ENCODE data around the gene ZC3H13. TPM values are rescaled to one million over a fixed set of nuclear protein-coding genes. Genes with fewer than 3 reads are reported as not detected.

The ZC3H13 gene
- total RNA-seq, 2 donors from 2014 or later, result 58.1 to 62.4 TPM

DNA sequence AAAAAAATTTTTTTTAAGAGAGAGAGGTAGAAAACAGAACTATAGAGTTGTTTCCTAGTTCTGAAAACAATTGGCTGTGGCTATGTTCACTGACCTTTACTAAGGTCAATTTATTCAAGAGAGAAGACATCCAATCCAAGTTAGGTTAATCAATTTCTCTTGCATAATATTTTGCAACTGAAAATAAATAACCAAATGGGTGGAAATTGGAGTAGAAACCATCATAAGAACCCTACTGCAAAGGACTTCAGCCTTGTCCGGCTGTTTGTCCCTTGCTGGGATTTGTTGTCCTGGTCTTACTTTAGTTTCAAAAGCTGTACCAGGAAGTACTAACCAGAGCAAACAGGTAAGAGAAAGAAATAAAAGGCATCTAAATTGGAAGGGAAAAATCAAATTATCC, 23.3 kb upstream of the ZC3H13 start:
- 89 to 100% methylated on average over 1 of the region's 1 CpG for WGBS, 2 experiments (ENCODE audit: insufficient coverage in 1 of 2, insufficient read length in 1 of 2)
- H3K36me3 Mint-ChIP-seq (ENCODE audit: low read depth), result no peaks in the 10 kb centered on the region
- H3K9me3 ChIP-seq (ENCODE audit: control insufficient read depth, low read length), result no peaks in the 10 kb centered on the region

DNA sequence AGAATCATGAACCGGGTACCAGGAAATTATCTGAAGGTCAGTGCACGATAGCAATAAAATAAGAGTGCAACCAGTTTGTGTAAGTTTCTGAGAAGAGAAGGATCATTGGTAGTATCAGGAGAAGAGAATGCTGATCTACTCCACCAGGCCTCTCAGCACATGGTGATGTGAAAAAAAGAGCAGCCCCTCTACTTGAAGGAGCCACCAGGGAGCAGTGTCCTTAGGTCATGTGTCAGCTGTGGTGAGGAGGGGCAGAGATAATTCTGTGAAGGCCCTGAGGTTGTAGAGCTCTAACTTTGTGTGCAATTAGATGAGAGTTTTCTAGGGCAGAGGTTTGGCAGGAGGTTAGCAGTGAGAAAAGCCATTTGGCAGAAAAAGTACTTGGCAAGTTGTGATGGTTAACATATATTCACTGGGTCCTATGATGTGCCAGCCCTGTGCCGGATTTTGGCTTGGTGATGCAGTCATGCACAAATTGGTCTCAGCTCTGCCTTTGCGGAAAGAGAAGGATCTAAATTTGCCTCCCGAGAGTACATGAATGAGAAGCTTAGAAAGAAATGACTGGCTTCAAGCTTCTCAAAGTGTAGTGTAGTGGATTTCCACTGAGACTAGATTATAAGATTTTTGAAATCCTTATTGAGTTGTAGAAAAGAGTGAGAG, 19.2 kb upstream of the ZC3H13 start:
- H3K27me3 ChIP-seq (ENCODE audit: control insufficient read depth, insufficient read depth, low read length, poor library complexity, severe bottlenecking), result no peaks in the 10 kb centered on the region
- no peaks in the 10 kb centered on the region for H3K4me1 Mint-ChIP-seq
- H3K27ac Mint-ChIP-seq, result no peak overlapping the region
- H3K36me3 Mint-ChIP-seq (ENCODE audit: low read depth), result no peaks in the 10 kb centered on the region
- H3K4me1 ChIP-seq (ENCODE audit: control insufficient read depth, insufficient read depth, low read length), result no peaks in the 10 kb centered on the region
- TF ChIP-seq, protein P1, sequence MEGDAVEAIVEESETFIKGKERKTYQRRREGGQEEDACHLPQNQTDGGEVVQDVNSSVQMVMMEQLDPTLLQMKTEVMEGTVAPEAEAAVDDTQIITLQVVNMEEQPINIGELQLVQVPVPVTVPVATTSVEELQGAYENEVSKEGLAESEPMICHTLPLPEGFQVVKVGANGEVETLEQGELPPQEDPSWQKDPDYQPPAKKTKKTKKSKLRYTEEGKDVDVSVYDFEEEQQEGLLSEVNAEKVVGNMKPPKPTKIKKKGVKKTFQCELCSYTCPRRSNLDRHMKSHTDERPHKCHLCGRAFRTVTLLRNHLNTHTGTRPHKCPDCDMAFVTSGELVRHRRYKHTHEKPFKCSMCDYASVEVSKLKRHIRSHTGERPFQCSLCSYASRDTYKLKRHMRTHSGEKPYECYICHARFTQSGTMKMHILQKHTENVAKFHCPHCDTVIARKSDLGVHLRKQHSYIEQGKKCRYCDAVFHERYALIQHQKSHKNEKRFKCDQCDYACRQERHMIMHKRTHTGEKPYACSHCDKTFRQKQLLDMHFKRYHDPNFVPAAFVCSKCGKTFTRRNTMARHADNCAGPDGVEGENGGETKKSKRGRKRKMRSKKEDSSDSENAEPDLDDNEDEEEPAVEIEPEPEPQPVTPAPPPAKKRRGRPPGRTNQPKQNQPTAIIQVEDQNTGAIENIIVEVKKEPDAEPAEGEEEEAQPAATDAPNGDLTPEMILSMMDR (conservative IDR thresholded peaks at IDR 0.05), result peak; percentile 75
- H3K9me3 Mint-ChIP-seq, result peaks cover 6% of the 10 kb centered on the region
- H3K27me3 Mint-ChIP-seq (ENCODE audit: insufficient read depth), result no peaks in the 10 kb centered on the region
- H3K36me3 ChIP-seq (ENCODE audit: control insufficient read depth, insufficient read depth, low read length), result no peaks in the 10 kb centered on the region
- H3K9ac ChIP-seq (ENCODE audit: extremely low read depth, low read length, poor library complexity, severe bottlenecking), result no peak overlapping the region
- H3K4me3 Mint-ChIP-seq, result no peak overlapping the region
- no peak overlapping the region for H3K4me3 ChIP-seq (ENCODE audit: low read length)
- no peak overlapping the region for H3K27ac ChIP-seq (ENCODE audit: low read depth, low read length)
- 90 to 100% methylated on average over 3 to 5 of the region's 5 CpGs for WGBS, 2 experiments (ENCODE audit: insufficient coverage in 1 of 2, insufficient read length in 1 of 2)
- H3K9me3 ChIP-seq (ENCODE audit: control insufficient read depth, low read length), result no peaks in the 10 kb centered on the region
- peak; percentile 71 for DNase-seq

More for the DNA sequence above, 23.3 kb upstream of the ZC3H13 start:
- TF ChIP-seq, protein P1 (conservative IDR thresholded peaks at IDR 0.05), result no peak
- Mint-ChIP-seq H3K27me3 (ENCODE audit: insufficient read depth) (no peaks in the 10 kb centered on the region), H3K27ac (no peak overlapping the region), H3K9me3 (peaks cover 6% of the 10 kb centered on the region), H3K4me3 (no peak overlapping the region), H3K4me1 (peaks cover 6% of the 10 kb centered on the region)
- DNase-seq, result no peak
- H3K4me3 ChIP-seq (ENCODE audit: low read length), result no peak overlapping the region
- no peaks in the 10 kb centered on the region for H3K4me1 ChIP-seq (ENCODE audit: control insufficient read depth, insufficient read depth, low read length)
- H3K9ac ChIP-seq (ENCODE audit: extremely low read depth, low read length, poor library complexity, severe bottlenecking), result no peak overlapping the region
- H3K27ac ChIP-seq (ENCODE audit: low read depth, low read length), result no peak overlapping the region
- H3K36me3 ChIP-seq (ENCODE audit: control insufficient read depth, insufficient read depth, low read length), result no peaks in the 10 kb centered on the region
- H3K27me3 ChIP-seq (ENCODE audit: control insufficient read depth, insufficient read depth, low read length, poor library complexity, severe bottlenecking), result no peaks in the 10 kb centered on the region

DNA sequence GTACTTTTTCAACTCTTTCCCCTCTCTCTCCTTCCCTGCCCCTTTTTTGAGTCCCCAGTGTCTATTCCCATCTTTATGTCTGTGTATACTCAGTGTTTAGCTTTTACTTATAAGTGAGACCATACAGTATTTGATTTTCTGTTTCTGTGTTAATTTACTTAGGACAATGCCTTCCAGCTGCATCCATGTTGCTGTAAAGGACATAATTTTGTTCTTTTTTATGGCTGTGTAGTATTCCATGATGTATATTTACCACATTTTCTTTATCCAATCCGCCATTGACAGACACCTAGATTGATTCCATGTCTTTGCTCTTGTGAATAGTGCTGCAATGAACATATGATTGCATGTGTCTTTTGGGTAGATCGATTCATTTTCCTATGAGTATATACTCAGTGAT, 10.7 kb upstream of the ZC3H13 start:
- no peaks in the 10 kb centered on the region for H3K27me3 ChIP-seq (ENCODE audit: control insufficient read depth, insufficient read depth, low read length, poor library complexity, severe bottlenecking)
- H3K9me3 ChIP-seq (ENCODE audit: control insufficient read depth, low read length), result no peaks in the 10 kb centered on the region
- no peaks in the 10 kb centered on the region for H3K36me3 ChIP-seq (ENCODE audit: control insufficient read depth, insufficient read depth, low read length)
- whole genome bisulfite sequencing, 2 experiments (ENCODE audit: insufficient coverage in 1 of 2, insufficient read length in 1 of 2), result 74 to 88% methylated on average over 1 to 2 of the region's 2 CpGs
- H3K27ac ChIP-seq (ENCODE audit: low read depth, low read length), result no peak overlapping the region
- no peaks in the 10 kb centered on the region for H3K9me3 Mint-ChIP-seq
- H3K4me1 Mint-ChIP-seq, result peaks cover 4% of the 10 kb centered on the region
- no peak for DNase-seq
- no peaks in the 10 kb centered on the region for H3K4me1 ChIP-seq (ENCODE audit: control insufficient read depth, insufficient read depth, low read length)
- TF ChIP-seq, protein P1 (conservative IDR thresholded peaks at IDR 0.05), result no peak
- H3K27me3 Mint-ChIP-seq (ENCODE audit: insufficient read depth), result no peaks in the 10 kb centered on the region
- no peak overlapping the region for H3K9ac ChIP-seq (ENCODE audit: extremely low read depth, low read length, poor library complexity, severe bottlenecking)
- no peak overlapping the region for H3K4me3 ChIP-seq (ENCODE audit: low read length)
- H3K27ac Mint-ChIP-seq, result no peak overlapping the region
- H3K4me3 Mint-ChIP-seq, result no peak overlapping the region
- no peaks in the 10 kb centered on the region for H3K36me3 Mint-ChIP-seq (ENCODE audit: low read depth)
